NCI-H82 (cell line): ENCODE measurements around the gene SLC12A8.
A peak's percentile ranks its signal among the peaks of the same experiment; 100 is the strongest.

Experiments
- DNase-seq: peaks from one replicate; lab custom pipeline; 2025; lab: John Stamatoyannopoulos, UW

The SLC12A8 gene

GRCh38 chr3:125151916-125152315 lies 60.6 kb downstream of the SLC12A8 start:
- no peak for DNase-seq

GRCh38 chr3:125151442-125151817 lies 61.1 kb downstream of the SLC12A8 start:
- no peak for DNase-seq

GRCh38 chr3:125150525-125151441 lies 61.8 kb downstream of the SLC12A8 start:
- DNase-seq, result peak; percentile 80

GRCh38 chr3:125149462-125149861 lies 63.1 kb downstream of the SLC12A8 start:
- DNase-seq, result no peak

GRCh38 chr3:125148836-125149235 lies 63.7 kb downstream of the SLC12A8 start:
- DNase-seq, result no peak

- no peak for DNase-seq
These were observed 64.3 kb downstream of the SLC12A8 start for GRCh38 chr3:125148016-125148812.

GRCh38 chr3:125147491-125147820 lies 65.1 kb downstream of the SLC12A8 start:
- no peak for DNase-seq

GRCh38 chr3:125146626-125147490 lies 65.7 kb downstream of the SLC12A8 start:
- no peak for DNase-seq

- no peak for DNase-seq
These were observed 66.6 kb downstream of the SLC12A8 start for GRCh38 chr3:125145751-125146475.

GRCh38 chr3:125144653-125145314 lies 67.8 kb downstream of the SLC12A8 start:
- DNase-seq, result no peak

GRCh38 chr3:125143982-125144652 lies 68.4 kb downstream of the SLC12A8 start:
- peak; percentile 76 for DNase-seq

GRCh38 chr3:125143538-125143937 lies 69.0 kb downstream of the SLC12A8 start:
- DNase-seq, result no peak

- DNase-seq, result no peak
These were observed 69.6 kb downstream of the SLC12A8 start for GRCh38 chr3:125142940-125143339.

- DNase-seq, result no peak
These were observed 70.1 kb downstream of the SLC12A8 start for GRCh38 chr3:125142420-125142778.

GRCh38 chr3:125141596-125142419 lies 70.7 kb downstream of the SLC12A8 start:
- DNase-seq, result no peak

GRCh38 chr3:125140818-125141595 lies 71.5 kb downstream of the SLC12A8 start:
- DNase-seq, result no peak

GRCh38 chr3:125140011-125140817 lies 72.3 kb downstream of the SLC12A8 start:
- no peak for DNase-seq

- DNase-seq, result no peak
These were observed 73.2 kb downstream of the SLC12A8 start for GRCh38 chr3:125139386-125139785.
